NCI-H345 treated with DMSO at 0.1 percent for 48 hours (cell line): ENCODE measurements around the gene EFNA2.
"Not testable (repeated sequence)": the region's sequence is repeated elsewhere in the genome, so short reads cannot be mapped to it uniquely, and the experiment has no call there.

Experiments used
- DNase-seq: peaks from one replicate; lab custom pipeline; 2025; ENCODE audit not compliant: unreplicated experiment; lab: John Stamatoyannopoulos, UW

The EFNA2 gene

DNA sequence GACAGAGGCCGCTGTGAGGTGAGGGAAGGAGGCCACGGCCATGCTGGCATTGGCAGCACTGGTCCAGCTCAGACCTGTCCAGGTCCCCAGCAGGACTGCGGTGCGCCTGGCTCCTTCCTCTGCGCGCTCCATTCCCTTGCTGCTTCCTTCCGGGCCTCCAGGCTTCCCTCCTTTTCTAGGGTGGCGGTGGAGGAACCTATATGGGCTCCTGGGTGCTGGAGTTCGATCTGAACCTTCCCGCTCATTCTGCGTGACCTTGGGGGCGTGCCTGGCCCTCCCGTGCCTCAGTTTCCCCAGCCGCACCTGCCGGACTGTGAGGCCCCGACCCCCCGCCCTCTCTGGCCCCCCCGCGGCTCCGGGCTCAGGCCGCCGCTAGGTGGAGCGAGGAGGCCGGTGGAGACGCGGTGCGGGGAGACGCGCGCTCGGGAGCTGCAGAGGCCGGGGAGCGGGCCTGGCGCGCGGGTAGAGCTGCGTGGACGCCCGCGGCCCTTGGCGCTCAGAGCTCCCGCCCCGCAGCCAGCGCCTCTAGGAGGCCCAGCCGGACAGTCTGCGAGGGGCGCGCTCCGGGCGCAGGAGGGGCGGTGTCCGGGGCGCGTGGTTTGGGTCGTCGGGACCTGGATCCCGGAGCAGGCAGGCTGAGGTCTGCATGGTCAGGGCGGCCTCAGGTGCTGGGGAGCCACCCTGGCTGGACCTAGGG is 29.9 kb downstream of the EFNA2 start:
- peak; percentile 22 for DNase-seq

GRCh38 chr19:1316466-1316865 is 30.8 kb downstream of the EFNA2 start:
- DNase-seq = no peak

DNA sequence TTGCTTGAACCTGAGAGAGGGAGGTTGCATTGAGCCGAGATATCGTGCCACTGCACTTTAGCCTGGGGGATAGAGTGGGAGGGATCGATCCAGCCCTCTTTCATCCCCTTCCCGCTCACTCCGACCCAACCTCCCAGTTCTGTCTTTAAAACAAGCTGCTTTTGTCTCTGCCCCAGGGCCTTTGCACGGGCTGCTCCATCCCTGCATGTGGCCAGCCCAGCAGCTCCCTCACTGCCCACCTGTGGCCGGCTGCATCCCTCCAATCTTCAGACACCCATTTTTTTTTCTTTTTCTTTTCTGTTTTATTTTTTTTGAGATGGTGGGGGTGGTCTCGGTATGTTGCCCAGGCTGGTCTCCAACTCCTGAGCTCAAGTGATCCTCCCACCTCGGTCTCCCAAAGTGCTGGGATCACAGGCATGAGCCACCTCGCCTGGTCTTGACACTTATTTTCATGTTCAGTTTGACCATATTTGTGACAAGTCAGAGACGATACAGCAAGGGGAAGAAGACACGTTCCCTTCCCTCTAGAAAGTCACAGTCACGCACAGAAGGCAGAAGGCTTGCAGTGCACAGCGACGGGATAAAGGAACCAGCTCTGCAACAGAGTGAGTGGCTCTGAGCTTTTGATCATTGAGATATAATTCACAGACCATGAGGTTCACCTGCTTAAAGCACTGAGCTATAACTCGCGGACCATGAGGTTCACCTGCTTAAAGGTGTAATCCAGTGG is 31.8 kb downstream of the EFNA2 start:
- no peak for DNase-seq

- no peak for DNase-seq
These were observed 33.2 kb downstream of the EFNA2 start for GRCh38 chr19:1318678-1319471.

GRCh38 chr19:1320282-1320650 is 34.6 kb downstream of the EFNA2 start:
- not testable (repeated sequence) for DNase-seq

DNA sequence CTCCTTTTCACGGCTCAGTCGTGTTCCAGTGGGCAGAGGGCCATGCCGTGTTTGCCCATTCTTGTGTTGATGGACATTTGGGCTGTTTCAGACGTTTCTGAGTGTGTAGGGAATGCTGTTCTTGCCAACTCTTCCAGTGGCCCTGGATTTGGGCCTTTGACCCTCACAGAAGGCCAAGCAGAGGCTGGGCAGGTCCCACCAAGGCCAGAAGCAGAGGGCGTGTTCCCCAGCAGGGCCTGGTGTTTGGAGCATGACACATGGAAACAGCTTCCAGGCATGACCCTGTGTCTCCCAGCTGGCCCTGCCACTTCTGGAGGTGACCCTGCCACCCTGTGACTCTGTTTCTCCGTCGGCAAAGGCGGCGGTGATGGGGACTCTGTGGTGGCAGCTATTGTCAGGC is 35.9 kb downstream of the EFNA2 start:
- no peak for DNase-seq

DNA sequence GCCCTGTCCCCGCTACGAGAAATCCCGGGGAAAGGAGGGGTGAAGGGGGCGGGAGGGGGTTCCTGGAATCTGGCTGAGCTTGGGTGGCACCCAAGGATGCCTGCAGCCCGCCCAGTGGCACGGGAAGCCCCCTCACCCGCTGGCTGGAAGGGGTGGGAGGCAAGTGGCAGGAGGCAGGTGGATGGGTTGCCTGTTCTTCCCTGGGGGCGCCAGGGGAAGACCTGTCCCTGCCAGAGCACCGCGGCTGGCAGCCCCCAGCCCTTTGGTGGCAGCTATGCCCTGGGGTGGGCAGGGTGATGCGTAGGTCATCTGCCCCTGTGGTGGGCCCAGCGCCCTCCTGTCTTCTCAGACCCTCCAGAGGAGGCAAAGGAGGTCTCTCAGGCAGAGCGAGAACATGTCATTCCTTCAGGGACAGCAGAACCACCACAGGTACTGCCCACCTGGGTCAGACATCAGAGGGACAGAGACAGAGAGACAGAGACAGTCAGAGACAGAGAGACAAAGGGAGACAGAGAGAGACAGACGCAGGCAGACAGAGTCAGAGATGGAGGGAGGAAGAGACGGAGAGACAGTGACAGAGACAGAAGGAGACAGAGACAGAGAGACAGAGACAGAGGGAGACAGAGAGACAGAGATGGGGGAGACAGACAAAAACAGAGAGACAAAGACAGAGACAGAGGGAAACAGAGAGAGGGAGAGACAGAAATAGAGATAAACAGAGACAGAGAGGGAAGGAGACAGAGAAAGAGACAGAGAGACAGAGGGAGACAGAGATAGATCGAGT is 36.7 kb downstream of the EFNA2 start:
- DNase-seq = no peak

DNA sequence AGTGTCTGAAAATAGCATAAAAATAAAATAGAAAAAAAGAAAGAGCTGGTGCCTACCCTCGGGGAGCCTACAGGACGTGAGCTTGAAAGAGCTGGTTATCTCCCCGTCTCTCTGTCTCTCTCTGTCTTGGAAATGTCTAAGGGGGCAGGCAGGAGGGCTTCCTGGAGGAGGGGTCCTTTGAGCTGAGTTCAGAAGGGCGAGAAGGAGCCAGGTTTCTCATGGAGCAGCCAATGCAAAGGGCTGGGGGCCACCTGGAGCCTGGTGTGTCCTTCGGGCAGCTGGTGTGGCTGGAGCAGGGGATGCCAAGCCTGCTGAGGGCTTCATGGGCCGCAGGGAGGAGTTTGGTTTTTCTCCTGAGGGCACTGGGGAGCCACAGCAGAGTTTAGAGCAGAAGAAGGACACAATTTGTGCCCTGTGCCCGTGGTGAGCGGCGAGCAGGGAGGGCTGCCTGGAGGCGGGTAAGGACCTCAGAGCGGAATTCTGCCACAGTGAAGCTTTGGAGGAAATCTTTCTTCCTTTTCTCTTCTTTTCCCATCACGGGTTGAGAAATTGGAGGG is 38.7 kb downstream of the EFNA2 start:
- DNase-seq = no peak

DNA sequence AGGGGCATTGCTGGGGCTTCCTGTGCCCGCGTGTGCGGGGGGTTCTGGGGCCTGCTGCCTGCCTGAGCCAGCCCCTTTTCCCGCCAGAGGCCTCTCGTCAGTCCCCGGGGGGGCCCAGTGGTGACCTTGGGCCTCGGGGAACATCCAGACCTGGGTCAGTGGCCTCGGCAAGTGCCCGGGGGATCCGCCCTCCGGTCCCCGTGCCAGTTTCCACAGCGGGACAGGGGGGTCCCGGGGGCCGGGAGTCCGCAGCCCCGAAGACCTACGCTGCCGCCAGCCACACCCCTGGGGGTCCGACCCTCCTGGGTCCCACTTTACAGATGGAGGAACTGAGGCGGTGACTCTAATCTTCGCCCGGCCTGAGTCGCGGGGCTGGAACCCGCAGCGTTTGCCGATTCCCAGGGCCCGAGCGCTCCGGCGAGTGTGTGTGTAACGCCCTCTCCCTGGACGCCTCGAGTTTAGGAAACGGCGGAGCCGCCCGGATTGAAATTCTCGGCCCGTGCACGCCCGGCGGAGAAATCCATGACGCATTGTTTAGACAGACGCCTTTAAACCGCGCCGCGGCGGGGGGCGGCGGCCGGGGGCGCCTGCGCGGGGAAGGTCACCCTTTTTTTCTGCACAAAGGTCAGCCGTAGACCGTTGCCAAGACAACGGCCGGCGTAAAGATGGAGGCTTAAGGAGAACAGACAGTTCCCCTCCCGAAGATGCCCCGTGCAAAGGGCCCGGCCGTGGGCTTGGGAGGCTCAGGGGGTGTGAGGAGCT is 39.3 kb downstream of the EFNA2 start:
- peak; percentile 15 for DNase-seq

DNA sequence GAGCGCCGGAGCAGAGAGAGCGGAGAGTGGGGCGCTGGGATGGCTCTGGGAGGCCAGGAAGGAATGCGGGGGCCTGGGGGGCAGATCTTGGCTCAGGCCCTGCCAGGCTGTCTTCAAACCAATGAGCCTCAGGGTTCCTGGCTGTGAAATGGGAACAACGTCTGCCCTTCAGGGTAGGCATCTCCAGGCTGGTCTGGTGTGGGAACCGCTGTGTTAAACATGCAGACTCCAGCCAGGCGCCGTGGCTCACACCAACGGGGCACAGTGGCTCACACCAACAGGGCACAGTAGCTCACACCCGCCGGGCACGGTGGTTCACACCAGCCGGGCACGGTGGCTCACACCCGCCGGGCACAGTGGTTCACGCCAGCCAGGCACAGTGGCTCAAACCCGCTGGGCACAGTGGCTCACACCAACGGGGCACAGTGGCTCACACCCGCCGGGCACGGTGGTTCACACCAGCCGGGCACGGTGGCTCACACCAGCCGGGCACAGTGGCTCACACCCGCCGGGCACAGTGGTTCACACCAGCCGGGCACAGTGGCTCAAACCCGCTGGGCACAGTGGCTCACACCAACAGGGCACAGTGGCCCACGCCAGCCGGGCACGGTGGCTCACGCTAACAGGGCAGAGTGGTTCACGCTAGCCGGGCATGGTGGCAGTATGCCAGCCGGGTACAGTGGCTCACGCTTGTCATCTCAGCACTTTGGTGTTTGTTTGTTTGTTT is 40.1 kb downstream of the EFNA2 start:
- DNase-seq = no peak

GRCh38 chr19:1327125-1327524 is 41.5 kb downstream of the EFNA2 start:
- DNase-seq = no peak

DNA sequence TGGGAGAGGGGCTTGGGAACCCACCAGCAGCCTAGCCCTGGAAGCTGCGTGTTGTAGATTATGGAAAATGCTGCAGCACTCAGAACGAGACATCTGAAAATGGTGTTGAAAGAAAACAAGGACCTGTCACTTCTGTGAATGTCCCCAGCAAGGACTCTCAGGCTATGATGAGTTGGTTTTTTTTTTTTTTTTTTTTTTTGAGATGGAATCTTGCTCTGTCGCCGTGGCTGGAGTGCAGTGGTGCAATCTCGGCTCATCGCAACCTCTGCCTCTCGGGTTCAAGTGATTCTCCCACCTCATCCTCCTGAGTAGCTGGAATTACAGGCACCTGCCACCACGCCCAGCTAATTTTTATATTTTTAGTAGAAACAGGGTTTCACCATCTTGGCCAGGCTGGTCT is 46.5 kb downstream of the EFNA2 start:
- DNase-seq = not testable (repeated sequence)

GRCh38 chr19:1336079-1336684 is 50.5 kb downstream of the EFNA2 start:
- no peak for DNase-seq

DNA sequence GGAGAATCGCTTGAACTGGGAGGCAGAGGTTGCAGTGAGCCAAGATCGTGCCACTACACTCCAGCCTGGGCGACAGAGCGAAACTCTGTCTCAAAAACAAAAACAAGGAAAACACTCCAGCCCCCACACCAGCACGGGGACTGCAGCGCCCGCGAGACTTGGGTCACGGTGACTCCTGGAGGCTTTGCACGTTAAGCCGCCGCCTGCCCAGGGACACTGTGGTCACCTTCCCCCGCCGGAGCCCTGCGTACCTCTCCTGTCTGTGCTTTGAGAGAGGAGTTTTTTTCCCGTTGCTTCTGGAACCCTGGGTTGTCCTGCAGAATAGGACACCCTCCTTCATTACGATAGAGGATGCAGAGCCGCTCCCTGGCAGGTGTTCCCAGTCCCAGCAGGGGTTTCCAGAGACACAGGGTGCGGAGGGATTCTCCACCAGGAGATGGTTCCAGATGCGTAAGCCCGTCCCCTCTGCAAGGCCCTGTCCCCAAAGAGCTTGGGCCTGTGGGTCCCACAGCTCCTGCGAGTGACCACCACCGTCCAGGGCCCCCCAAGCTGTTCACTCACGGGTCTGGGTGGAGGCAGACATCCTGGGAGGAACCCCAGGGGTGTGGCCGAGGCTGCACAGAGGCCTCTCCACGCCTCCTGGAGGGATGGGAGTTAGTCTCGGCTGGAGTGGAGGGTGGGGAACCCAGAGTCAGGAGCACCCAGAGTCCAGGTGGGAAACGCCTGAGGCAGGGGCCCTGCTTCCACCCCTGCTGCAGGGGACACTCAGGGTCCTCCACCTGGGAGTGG is 55.2 kb downstream of the EFNA2 start:
- no peak for DNase-seq

DNA sequence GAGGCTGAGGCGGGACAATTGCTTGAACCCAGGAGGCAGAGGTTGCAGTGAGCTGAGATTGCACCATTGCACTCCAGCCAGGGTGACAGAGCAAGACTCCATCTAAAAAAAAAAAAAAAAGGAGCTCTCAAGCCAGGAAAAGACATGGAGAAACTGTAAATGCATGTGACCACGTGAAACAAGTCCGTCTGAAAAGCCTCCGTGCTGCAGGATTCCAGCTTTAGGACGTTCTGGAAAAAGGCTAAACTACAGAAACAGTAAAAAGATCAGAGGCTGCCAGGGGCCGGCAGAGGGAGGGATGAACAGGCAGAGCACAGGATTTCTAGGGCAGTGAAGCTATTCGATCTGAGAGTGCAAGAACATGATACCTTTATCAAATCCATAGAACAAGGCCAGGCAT is 57.4 kb downstream of the EFNA2 start:
- no peak for DNase-seq

GRCh38 chr19:1349211-1349610 is 63.5 kb downstream of the EFNA2 start:
- no peak for DNase-seq

DNA sequence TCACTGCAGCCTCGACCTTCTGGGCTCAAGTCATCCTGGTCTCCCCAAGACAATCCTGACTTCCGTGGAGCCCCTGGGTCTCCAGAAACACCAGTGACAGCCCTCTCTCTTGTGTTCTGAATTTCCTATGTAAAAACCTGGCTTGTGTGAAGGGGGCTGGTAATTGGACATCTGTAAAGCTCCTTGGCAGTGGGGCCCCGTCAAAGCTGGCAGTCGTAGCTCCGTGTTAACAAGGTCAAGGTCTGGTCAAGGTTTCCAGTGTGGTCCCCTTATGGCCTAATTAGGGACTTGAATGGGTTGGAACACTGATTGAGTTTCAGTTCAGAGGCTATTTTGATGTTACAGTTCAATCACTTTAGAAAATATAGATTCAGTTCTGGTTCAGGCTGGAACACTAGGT is 65.2 kb downstream of the EFNA2 start:
- no peak for DNase-seq
